Astrocyte (in vitro differentiated cells and primary cell): ENCODE results near the gene PARD3B. TPM values are rescaled to one million over a fixed set of nuclear protein-coding genes. Genes with fewer than 3 reads are reported as not detected.

Experiments
- DNase-seq: peaks from one replicate; pipeline ENCODE4 v3.0.0-alpha.2; 2010; ENCODE audit warnings: low read depth
- FAIRE-seq: peaks from 2 replicates; lab custom pipeline; 2011; peaks lifted over from hg19 to GRCh38; lab: Jason Lieb, UNC
- H2AFZ ChIP-seq: 2 replicates; pipeline ENCODE4 v1.6.0; 2012; ENCODE audit warnings: low read depth, low read length, inconsistent platforms
- H3K27ac ChIP-seq: 2 replicates; pipeline ENCODE4 v1.5.1; 2011; ENCODE audit warnings: low read depth, low read length, inconsistent platforms
- H3K27me3 ChIP-seq: 2 replicates; pipeline ENCODE4 v1.6.0; 2011; ENCODE audit warnings: low read length, inconsistent platforms; ENCODE audit not compliant: insufficient read depth
- H3K36me3 ChIP-seq: 2 replicates; pipeline ENCODE4 v1.5.1; 2011; ENCODE audit warnings: low read length, inconsistent platforms; ENCODE audit not compliant: insufficient read depth
- H3K4me1 ChIP-seq: 2 replicates; pipeline ENCODE4 v1.5.1; 2011; ENCODE audit warnings: low read length, inconsistent platforms; ENCODE audit not compliant: insufficient read depth
- H3K4me2 ChIP-seq: 2 replicates; pipeline ENCODE4 v1.6.0; 2012; ENCODE audit warnings: low read length, inconsistent platforms
- H3K4me3 ChIP-seq: 2 replicates; pipeline ENCODE4 v1.5.1; 2011; ENCODE audit warnings: low read depth, mild to moderate bottlenecking, low read length, inconsistent platforms; ENCODE audit not compliant: insufficient read depth
- H3K79me2 ChIP-seq: 2 replicates; pipeline ENCODE4 v1.6.0; 2012; ENCODE audit warnings: mild to moderate bottlenecking, low read length, inconsistent platforms; ENCODE audit not compliant: insufficient read depth
- H3K9ac ChIP-seq: 2 replicates; pipeline ENCODE4 v1.6.0; 2012; ENCODE audit warnings: mild to moderate bottlenecking, low read length, inconsistent platforms
- H3K9me3 ChIP-seq: 2 replicates; pipeline ENCODE4 v1.5.1; 2012; ENCODE audit warnings: low read depth, mild to moderate bottlenecking, low read length, inconsistent platforms; ENCODE audit not compliant: insufficient read depth
- H4K20me1 ChIP-seq: 2 replicates; pipeline ENCODE4 v1.6.0; 2012; ENCODE audit warnings: low read length, inconsistent platforms; ENCODE audit not compliant: insufficient read depth
- H3K27ac Mint-ChIP-seq: one replicate; pipeline ENCODE4 v1.8.0; 2021; ENCODE audit warnings: mild to moderate bottlenecking, mixed read lengths; ENCODE audit not compliant: unreplicated experiment
- H3K27me3 Mint-ChIP-seq: one replicate; pipeline ENCODE4 v1.8.0; 2021; ENCODE audit warnings: low read depth, mixed read lengths; ENCODE audit not compliant: unreplicated experiment
- H3K36me3 Mint-ChIP-seq: one replicate; pipeline ENCODE4 v1.8.0; 2021; ENCODE audit warnings: low read depth, mixed read lengths; ENCODE audit not compliant: unreplicated experiment
- H3K4me1 Mint-ChIP-seq: one replicate; pipeline ENCODE4 v1.8.0; 2021; ENCODE audit warnings: low read depth, mixed read lengths; ENCODE audit not compliant: unreplicated experiment
- H3K4me3 Mint-ChIP-seq: one replicate; pipeline ENCODE4 v1.8.0; 2021; ENCODE audit warnings: mild to moderate bottlenecking, moderate library complexity, mixed read lengths; ENCODE audit not compliant: unreplicated experiment
- H3K9me3 Mint-ChIP-seq: one replicate; pipeline ENCODE4 v1.8.0; 2021; ENCODE audit warnings: mild to moderate bottlenecking, mixed read lengths; ENCODE audit not compliant: unreplicated experiment
- EZH2 ChIP-seq: IDR thresholded peaks from 2 replicates; pipeline ENCODE4 v1.6.1; 2012; ENCODE audit warnings: mild to moderate bottlenecking, low read length, inconsistent platforms; ENCODE audit not compliant: insufficient read depth
- total RNA-seq: library from RNA; stranded (reverse); gene quantifications from 2 replicates; pipeline ENCODE4 v1.2.1, GENCODE V29; 2021
- TF ChIP-seq, protein P1 (sequence below): IDR thresholded peaks from 2 replicates; pipeline ENCODE4 v1.5.1; 2011; ENCODE audit warnings: low read depth, mild to moderate bottlenecking, inconsistent platforms, low read length, moderate library complexity; ENCODE audit not compliant: insufficient read depth

Gene PARD3B
- total RNA-seq, 1 donor from 2014 or later = 6.5 TPM

GRCh38 chr2:204890680-204891079 lies 345.4 kb downstream of the PARD3B start:
- no peak overlapping the region for H3K27ac ChIP-seq
- H4K20me1 ChIP-seq = no peaks in the 10 kb centered on the region
- no peaks in the 10 kb centered on the region for H3K27me3 ChIP-seq
- Mint-ChIP-seq H3K27me3 (no peaks in the 10 kb centered on the region), H3K9me3 (no peaks in the 10 kb centered on the region), H3K4me3 (no peak overlapping the region), H3K4me1 (no peaks in the 10 kb centered on the region), H3K36me3 (no peaks in the 10 kb centered on the region), H3K27ac (no peak overlapping the region)
- DNase-seq (no peak), FAIRE-seq (no peak)
- H3K79me2 ChIP-seq = no peaks in the 10 kb centered on the region
- H3K4me3 ChIP-seq = no peak overlapping the region
- H3K36me3 ChIP-seq = no peaks in the 10 kb centered on the region
- H2AFZ ChIP-seq = no peak overlapping the region
- TF ChIP-seq EZH2 = no peak
- TF ChIP-seq, protein P1, sequence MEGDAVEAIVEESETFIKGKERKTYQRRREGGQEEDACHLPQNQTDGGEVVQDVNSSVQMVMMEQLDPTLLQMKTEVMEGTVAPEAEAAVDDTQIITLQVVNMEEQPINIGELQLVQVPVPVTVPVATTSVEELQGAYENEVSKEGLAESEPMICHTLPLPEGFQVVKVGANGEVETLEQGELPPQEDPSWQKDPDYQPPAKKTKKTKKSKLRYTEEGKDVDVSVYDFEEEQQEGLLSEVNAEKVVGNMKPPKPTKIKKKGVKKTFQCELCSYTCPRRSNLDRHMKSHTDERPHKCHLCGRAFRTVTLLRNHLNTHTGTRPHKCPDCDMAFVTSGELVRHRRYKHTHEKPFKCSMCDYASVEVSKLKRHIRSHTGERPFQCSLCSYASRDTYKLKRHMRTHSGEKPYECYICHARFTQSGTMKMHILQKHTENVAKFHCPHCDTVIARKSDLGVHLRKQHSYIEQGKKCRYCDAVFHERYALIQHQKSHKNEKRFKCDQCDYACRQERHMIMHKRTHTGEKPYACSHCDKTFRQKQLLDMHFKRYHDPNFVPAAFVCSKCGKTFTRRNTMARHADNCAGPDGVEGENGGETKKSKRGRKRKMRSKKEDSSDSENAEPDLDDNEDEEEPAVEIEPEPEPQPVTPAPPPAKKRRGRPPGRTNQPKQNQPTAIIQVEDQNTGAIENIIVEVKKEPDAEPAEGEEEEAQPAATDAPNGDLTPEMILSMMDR = no peak
- H3K9me3 ChIP-seq = no peaks in the 10 kb centered on the region
- no peak overlapping the region for H3K9ac ChIP-seq
- H3K4me1 ChIP-seq = no peaks in the 10 kb centered on the region
- no peak overlapping the region for H3K4me2 ChIP-seq

DNA sequence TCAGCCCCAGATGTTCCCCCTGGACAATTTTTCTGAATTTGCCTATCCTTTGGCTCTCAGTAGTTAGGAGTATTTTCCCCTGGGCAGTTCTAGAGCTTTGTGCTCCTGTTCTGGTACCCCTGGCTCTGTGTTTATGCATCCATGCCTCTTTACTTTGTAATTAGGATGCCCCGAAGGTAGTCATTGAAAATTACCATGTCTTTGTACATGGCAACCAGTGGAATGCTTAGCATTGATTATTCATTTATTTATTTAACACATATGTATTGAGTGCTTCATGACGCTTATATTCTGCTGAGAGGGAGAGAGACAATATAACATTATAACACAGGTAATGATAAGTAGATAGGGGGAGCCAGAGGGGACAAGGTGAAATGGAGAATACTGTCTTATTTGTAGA lies 346.5 kb downstream of the PARD3B start:
- Histone ChIP-seq H3K27me3 (no peaks in the 10 kb centered on the region), H2AFZ (no peak overlapping the region), H3K4me1 (no peaks in the 10 kb centered on the region), H3K4me2 (no peak overlapping the region), H3K9ac (no peak overlapping the region), H3K79me2 (no peaks in the 10 kb centered on the region), H3K36me3 (no peaks in the 10 kb centered on the region), H3K9me3 (no peaks in the 10 kb centered on the region), H4K20me1 (no peaks in the 10 kb centered on the region), H3K27ac (no peak overlapping the region), H3K4me3 (no peak overlapping the region)
- TF ChIP-seq, protein P1 = no peak
- no peak for TF ChIP-seq EZH2
- DNase-seq (no peak), FAIRE-seq (no peak)
- Mint-ChIP-seq H3K27ac (no peak overlapping the region), H3K4me1 (no peaks in the 10 kb centered on the region), H3K4me3 (no peak overlapping the region), H3K9me3 (no peaks in the 10 kb centered on the region), H3K27me3 (no peaks in the 10 kb centered on the region), H3K36me3 (no peaks in the 10 kb centered on the region)

GRCh38 chr2:204892506-204893255 lies 347.4 kb downstream of the PARD3B start:
- peak; percentile 80 for FAIRE-seq
- TF ChIP-seq EZH2 = no peak
- TF ChIP-seq, protein P1 = no peak
- Histone ChIP-seq H3K27me3 (no peaks in the 10 kb centered on the region), H3K4me1 (no peaks in the 10 kb centered on the region), H4K20me1 (no peaks in the 10 kb centered on the region), H3K36me3 (no peaks in the 10 kb centered on the region), H3K9me3 (no peaks in the 10 kb centered on the region), H3K4me3 (no peak overlapping the region), H3K9ac (no peak overlapping the region), H3K79me2 (no peaks in the 10 kb centered on the region), H3K27ac (no peak overlapping the region), H2AFZ (no peak overlapping the region), H3K4me2 (peak overlapping the region; percentile 6)
- peak; percentile 73 for DNase-seq
- Mint-ChIP-seq H3K36me3 (no peaks in the 10 kb centered on the region), H3K9me3 (no peaks in the 10 kb centered on the region), H3K27ac (no peak overlapping the region), H3K4me1 (no peaks in the 10 kb centered on the region), H3K27me3 (no peaks in the 10 kb centered on the region), H3K4me3 (no peak overlapping the region)
